ENCODE measurements around the gene MOB3A. TPM values are rescaled to one million over a fixed set of nuclear protein-coding genes. Genes with fewer than 3 reads are reported as not detected.

The MOB3A gene
- total and polyA plus RNA-seq, 2 experiments from 2014 or later, result 15.7 to 25.1 TPM

DNA sequence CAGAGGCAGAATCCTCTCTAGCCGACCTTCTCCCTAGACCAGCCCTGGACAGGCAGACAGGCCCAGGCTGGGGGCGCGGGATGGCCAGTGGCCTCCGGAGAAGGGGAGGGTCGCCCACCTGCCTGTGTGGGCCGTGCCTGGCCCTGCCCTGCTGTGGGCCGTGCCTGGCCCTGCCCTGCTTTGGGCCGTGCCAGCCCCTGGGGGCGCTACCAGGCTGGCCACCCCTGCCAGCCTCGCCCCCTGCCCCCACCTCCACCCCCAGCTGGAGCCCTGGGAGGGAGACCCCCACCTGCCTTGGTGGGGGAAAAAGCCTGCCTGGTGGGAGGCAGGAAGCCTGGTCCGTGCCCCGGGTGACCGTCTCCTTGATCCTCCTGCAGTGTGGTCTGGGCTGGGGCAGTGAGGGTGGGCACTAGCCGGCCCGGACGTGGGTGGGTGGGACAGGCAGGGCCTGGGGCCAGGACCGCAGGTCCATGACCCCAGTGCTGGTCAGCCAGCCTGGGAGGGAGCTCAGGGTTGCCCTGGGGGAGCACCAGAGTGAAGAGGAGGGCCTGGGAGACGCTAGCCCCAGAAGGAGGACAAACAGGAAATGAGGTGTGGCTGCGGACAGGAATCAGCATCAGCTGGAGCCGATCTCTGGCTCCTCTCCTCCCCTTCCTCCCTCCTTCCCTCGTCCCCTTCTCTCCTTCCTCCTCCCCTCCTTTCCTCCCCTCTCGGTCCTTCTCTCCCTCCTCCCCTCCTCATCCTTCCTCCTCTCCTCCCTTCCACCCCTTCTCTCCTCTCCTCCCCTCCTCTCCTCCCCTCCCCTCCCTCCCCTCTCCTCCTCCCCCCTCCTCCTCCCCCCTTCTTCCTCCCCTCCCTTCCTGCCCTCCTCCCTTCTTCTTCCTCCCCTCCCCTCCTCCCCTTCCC, 39.9 kb downstream of the MOB3A start:
- Histone ChIP-seq H3K4me1 (ENCODE audit: insufficient read depth) (peaks cover 39% of the 10 kb centered on the region), H3K27ac (peak overlapping the region; percentile 90)
- peak; percentile 59 for DNase-seq (ENCODE audit: low spot score)

DNA sequence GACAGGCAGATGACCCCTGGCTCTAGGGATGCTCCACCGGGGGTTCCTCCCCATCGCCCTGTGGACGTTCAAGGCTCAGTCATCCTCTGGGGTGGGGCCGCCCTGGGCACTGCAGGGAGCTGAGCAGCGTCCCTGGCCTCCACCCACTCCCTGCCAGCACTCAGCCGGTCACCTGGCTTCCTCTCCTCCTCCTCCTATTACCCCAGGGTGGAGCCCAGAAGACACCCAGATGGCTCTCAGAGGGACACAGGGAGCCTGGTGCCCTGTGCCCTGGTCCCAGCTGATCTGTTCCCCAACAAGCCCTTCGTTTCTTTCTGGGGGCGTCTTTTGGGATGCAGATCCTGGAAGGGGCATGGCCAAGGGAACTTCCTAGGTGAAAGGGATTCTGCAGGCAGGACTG, 41.4 kb downstream of the MOB3A start:
- peaks cover 9% of the 10 kb centered on the region for H4K20me1 ChIP-seq (ENCODE audit: insufficient read depth, poor library complexity, severe bottlenecking)
- H3K4me3 ChIP-seq, result no peak overlapping the region
- no peaks in the 10 kb centered on the region for H3K27me3 ChIP-seq
- peaks cover 12% of the 10 kb centered on the region for H3K79me2 ChIP-seq
- no peaks in the 10 kb centered on the region for H3K9me3 ChIP-seq (ENCODE audit: low read depth)
- H3K4me1 ChIP-seq (ENCODE audit: insufficient read depth), result peaks cover 28% of the 10 kb centered on the region
- no peaks in the 10 kb centered on the region for H3K36me3 ChIP-seq (replicated peaks; ENCODE audit: insufficient read depth, low read depth)
- TF ChIP-seq EZH2 (IDR thresholded peaks at IDR 0.05; ENCODE audit: borderline replicate concordance) (no peak), EZH2phosphoT487 (IDR thresholded peaks at IDR 0.05; ENCODE audit: low read depth, severe bottlenecking, unreplicated experiment) (no peak)
- TF ChIP-seq, protein P1, sequence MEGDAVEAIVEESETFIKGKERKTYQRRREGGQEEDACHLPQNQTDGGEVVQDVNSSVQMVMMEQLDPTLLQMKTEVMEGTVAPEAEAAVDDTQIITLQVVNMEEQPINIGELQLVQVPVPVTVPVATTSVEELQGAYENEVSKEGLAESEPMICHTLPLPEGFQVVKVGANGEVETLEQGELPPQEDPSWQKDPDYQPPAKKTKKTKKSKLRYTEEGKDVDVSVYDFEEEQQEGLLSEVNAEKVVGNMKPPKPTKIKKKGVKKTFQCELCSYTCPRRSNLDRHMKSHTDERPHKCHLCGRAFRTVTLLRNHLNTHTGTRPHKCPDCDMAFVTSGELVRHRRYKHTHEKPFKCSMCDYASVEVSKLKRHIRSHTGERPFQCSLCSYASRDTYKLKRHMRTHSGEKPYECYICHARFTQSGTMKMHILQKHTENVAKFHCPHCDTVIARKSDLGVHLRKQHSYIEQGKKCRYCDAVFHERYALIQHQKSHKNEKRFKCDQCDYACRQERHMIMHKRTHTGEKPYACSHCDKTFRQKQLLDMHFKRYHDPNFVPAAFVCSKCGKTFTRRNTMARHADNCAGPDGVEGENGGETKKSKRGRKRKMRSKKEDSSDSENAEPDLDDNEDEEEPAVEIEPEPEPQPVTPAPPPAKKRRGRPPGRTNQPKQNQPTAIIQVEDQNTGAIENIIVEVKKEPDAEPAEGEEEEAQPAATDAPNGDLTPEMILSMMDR (IDR thresholded peaks at IDR 0.05; ENCODE audit: poor library complexity), result no peak
- no peaks in the 10 kb centered on the region for H3K9me2 ChIP-seq (replicated peaks; ENCODE audit: insufficient read depth)
- no peak for DNase-seq (ENCODE audit: low spot score)
- H2AFZ ChIP-seq, result no peak overlapping the region
- WGBS (ENCODE audit: low lambda C conversion rate, missing lambda C conversion rate), result 88% methylated on average over 8 of the region's 8 CpGs
- no peak overlapping the region for H3K27ac ChIP-seq
- H3K4me2 ChIP-seq, result no peak overlapping the region

More for the DNA sequence above, 39.9 kb downstream of the MOB3A start:
- TF ChIP-seq, protein P1 (IDR thresholded peaks at IDR 0.05; ENCODE audit: poor library complexity), result no peak
- TF ChIP-seq EZH2phosphoT487 (IDR thresholded peaks at IDR 0.05; ENCODE audit: low read depth, severe bottlenecking, unreplicated experiment) (no peak), EZH2 (IDR thresholded peaks at IDR 0.05; ENCODE audit: borderline replicate concordance) (no peak)
- Histone ChIP-seq H2AFZ (peak overlapping the region; percentile 46), H3K79me2 (peaks cover 3% of the 10 kb centered on the region), H4K20me1 (ENCODE audit: insufficient read depth, poor library complexity, severe bottlenecking) (no peaks in the 10 kb centered on the region), H3K9me2 (replicated peaks; ENCODE audit: insufficient read depth) (no peaks in the 10 kb centered on the region), H3K36me3 (replicated peaks; ENCODE audit: insufficient read depth, low read depth) (no peaks in the 10 kb centered on the region), H3K4me2 (peak overlapping the region; percentile 72), H3K4me3 (no peak overlapping the region), H3K9me3 (ENCODE audit: low read depth) (no peaks in the 10 kb centered on the region), H3K27me3 (no peaks in the 10 kb centered on the region)
- WGBS (ENCODE audit: low lambda C conversion rate, missing lambda C conversion rate), result 80% methylated on average over 6 of the region's 22 CpGs

DNA sequence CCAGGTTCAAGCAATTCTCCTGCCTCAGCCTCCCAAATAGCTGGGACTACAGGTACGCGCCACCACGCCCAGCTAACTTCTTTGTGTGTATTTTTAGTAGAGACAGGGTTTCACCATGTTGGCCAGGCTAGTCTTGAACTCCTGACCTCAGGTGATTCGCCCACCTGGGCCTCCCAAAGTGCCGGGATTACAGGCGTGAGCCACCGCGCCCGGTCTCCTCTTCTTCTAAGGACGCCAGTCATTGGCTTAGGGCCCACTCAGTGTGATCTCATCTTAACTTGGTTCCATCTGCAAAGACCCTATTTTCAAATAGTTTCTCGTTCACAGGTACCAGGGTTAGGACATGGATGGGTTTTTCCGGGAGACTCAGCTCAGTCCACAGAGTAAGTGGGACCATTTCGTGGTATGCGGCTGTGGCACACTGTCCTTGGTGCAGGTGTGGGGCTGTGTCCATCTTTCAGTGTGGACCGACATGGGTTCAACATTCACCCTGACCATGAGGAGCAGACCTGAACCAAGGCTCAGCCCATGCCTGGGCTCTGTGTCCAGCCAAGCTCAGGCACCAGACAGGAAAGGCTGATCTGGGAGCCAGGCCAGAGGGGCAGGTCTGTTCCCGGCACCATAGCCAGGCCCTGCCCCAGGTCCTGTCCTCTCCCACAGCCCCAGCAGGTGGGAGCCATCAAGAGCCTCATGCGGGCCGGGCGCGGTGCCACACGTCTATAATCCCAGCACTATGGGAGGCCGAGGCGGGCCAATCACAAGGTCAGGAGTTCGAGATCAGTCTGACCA, 42.3 kb downstream of the MOB3A start:
- TF ChIP-seq, protein P1 (IDR thresholded peaks at IDR 0.05; ENCODE audit: poor library complexity), result no peak
- TF ChIP-seq EZH2phosphoT487 (IDR thresholded peaks at IDR 0.05; ENCODE audit: low read depth, severe bottlenecking, unreplicated experiment) (no peak), EZH2 (IDR thresholded peaks at IDR 0.05; ENCODE audit: borderline replicate concordance) (no peak)
- H3K9me3 ChIP-seq (ENCODE audit: low read depth), result no peaks in the 10 kb centered on the region
- DNase-seq (ENCODE audit: low spot score), result peak; percentile 7
- H3K27ac ChIP-seq, result no peak overlapping the region
- no peak overlapping the region for H3K4me3 ChIP-seq
- H2AFZ ChIP-seq, result no peak overlapping the region
- peaks cover 19% of the 10 kb centered on the region for H4K20me1 ChIP-seq (ENCODE audit: insufficient read depth, poor library complexity, severe bottlenecking)
- H3K4me2 ChIP-seq, result no peak overlapping the region
- peaks cover 20% of the 10 kb centered on the region for H3K79me2 ChIP-seq
- 89% methylated on average over 24 of the region's 24 CpGs for WGBS (ENCODE audit: low lambda C conversion rate, missing lambda C conversion rate)
- peaks cover 27% of the 10 kb centered on the region for H3K4me1 ChIP-seq (ENCODE audit: insufficient read depth)
- H3K9me2 ChIP-seq (replicated peaks; ENCODE audit: insufficient read depth), result no peaks in the 10 kb centered on the region
- H3K36me3 ChIP-seq (replicated peaks; ENCODE audit: insufficient read depth, low read depth), result no peaks in the 10 kb centered on the region
- H3K27me3 ChIP-seq, result no peaks in the 10 kb centered on the region
